ENCODE data around the gene KRTAP13-2. TPM values are rescaled to one million over a fixed set of nuclear protein-coding genes. Genes with fewer than 3 reads are reported as not detected.

The KRTAP13-2 gene
- total RNA-seq, 2 donors from 2014 or later: not detected

GRCh38 chr21:30336596-30336995 is 35.5 kb downstream of the KRTAP13-2 start:
- H3K36me3 Mint-ChIP-seq: no peaks in the 10 kb centered on the region
- ATAC-seq: no peak
- no peaks in the 10 kb centered on the region for H3K9me3 Mint-ChIP-seq
- H3K27ac Mint-ChIP-seq: no peak overlapping the region
- DNase-seq (ENCODE audit: low spot score in 2 of 2): no peak

GRCh38 chr21:30333736-30334135 is 38.3 kb downstream of the KRTAP13-2 start:
- no peak for ATAC-seq
- no peak for DNase-seq (ENCODE audit: low spot score in 2 of 2)
- no peaks in the 10 kb centered on the region for H3K36me3 Mint-ChIP-seq
- no peak overlapping the region for H3K27ac Mint-ChIP-seq
- no peaks in the 10 kb centered on the region for H3K9me3 Mint-ChIP-seq

DNA sequence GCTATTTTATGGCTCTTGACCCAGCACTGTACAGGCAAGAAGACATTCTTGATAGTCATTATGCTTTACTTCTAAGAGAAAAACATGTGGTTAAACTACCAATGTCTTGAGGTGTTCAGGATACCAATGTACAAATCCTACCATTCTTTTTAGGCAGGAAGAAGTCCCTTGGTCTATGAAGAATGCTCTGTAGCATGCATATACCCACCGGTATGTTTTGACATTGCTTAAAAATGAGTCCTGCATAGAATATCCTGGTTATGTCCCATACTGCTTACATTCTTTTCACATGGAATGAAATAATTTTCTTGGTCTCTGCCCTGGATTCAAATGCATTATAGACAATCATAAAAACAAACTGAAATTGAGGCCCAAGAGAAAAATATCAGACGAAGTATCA is 39.4 kb downstream of the KRTAP13-2 start:
- DNase-seq (ENCODE audit: low spot score in 2 of 2) (no peak), ATAC-seq (no peak)
- Mint-ChIP-seq H3K36me3 (no peaks in the 10 kb centered on the region), H3K27ac (no peak overlapping the region), H3K9me3 (no peaks in the 10 kb centered on the region)

- peak in 1 of 2 donors; percentile 64 for ATAC-seq
- H3K27ac Mint-ChIP-seq: no peak overlapping the region
- H3K9me3 Mint-ChIP-seq: no peaks in the 10 kb centered on the region
- DNase-seq (ENCODE audit: low spot score in 2 of 2): no peak
- no peaks in the 10 kb centered on the region for H3K36me3 Mint-ChIP-seq
Observed at GRCh38 chr21:30329203-30329875, 42.7 kb downstream of the KRTAP13-2 start.

DNA sequence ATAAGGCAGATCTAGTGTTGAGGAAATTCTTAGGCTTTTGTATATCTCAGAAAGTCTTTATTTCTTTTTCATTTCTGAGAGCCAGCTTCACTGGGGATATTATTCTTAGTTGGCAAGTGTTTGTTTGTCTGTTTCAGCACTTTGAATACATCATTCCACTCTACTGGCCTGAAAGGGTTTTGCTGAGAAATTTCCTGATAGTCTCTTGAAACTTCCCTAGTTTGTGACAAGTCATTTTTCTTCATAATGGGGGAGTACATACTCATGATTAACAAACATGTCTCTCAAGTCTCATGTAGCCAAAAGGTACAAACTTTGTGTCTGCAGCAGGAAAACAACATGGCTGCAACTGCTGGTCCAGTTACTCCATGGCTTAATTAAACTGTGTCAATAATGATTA is 45.7 kb downstream of the KRTAP13-2 start:
- no peaks in the 10 kb centered on the region for H3K9me3 Mint-ChIP-seq
- no peak overlapping the region for H3K27ac Mint-ChIP-seq
- no peaks in the 10 kb centered on the region for H3K36me3 Mint-ChIP-seq
- ATAC-seq: no peak
- DNase-seq (ENCODE audit: low spot score in 2 of 2): no peak

Other genes with a start within 250 kb of the KRTAP13-2 start
- gene CLDN17, start 205.5 kb downstream of the KRTAP13-2 start, total RNA-seq: not detected
- gene CLDN8, start 156.2 kb downstream of the KRTAP13-2 start, total RNA-seq: not detected
- gene KRTAP24-1, start 89.3 kb downstream of the KRTAP13-2 start, total RNA-seq: not detected
- gene KRTAP25-1, start 82.8 kb downstream of the KRTAP13-2 start, total RNA-seq: not detected
- not detected for gene KRTAP26-1, start 52.0 kb downstream of the KRTAP13-2 start, total RNA-seq
- gene KRTAP27-1, start 34.6 kb downstream of the KRTAP13-2 start, total RNA-seq: not detected
- gene KRTAP23-1, start 23.7 kb downstream of the KRTAP13-2 start, total RNA-seq: not detected
- gene KRTAP13-1, start 23.8 kb upstream of the KRTAP13-2 start, total RNA-seq: not detected
- gene KRTAP13-3, start 53.7 kb upstream of the KRTAP13-2 start, total RNA-seq: not detected
- not detected for gene KRTAP13-4, start 57.9 kb upstream of the KRTAP13-2 start, total RNA-seq
- gene KRTAP15-1, start 68.0 kb upstream of the KRTAP13-2 start, total RNA-seq: not detected
- not detected for gene KRTAP19-1, start 108.1 kb upstream of the KRTAP13-2 start, total RNA-seq
- gene KRTAP19-2, start 115.2 kb upstream of the KRTAP13-2 start, total RNA-seq: not detected
- gene KRTAP19-3, start 119.7 kb upstream of the KRTAP13-2 start, total RNA-seq: not detected
- not detected for gene KRTAP19-4, start 124.9 kb upstream of the KRTAP13-2 start, total RNA-seq
- not detected for gene KRTAP19-5, start 129.9 kb upstream of the KRTAP13-2 start, total RNA-seq
- not detected for gene KRTAP19-6, start 169.6 kb upstream of the KRTAP13-2 start, total RNA-seq
- not detected for gene KRTAP19-7, start 189.0 kb upstream of the KRTAP13-2 start, total RNA-seq
- not detected for gene KRTAP22-2, start 218.1 kb upstream of the KRTAP13-2 start, total RNA-seq
- gene KRTAP6-3, start 220.2 kb upstream of the KRTAP13-2 start, total RNA-seq: not detected
- not detected for gene KRTAP6-2, start 226.6 kb upstream of the KRTAP13-2 start, total RNA-seq
- not detected for gene KRTAP22-1, start 228.8 kb upstream of the KRTAP13-2 start, total RNA-seq
- gene KRTAP6-1, start 241.7 kb upstream of the KRTAP13-2 start, total RNA-seq: not detected
- not detected for gene KRTAP20-1, start 244.2 kb upstream of the KRTAP13-2 start, total RNA-seq
- not detected for gene KRTAP20-4, start 248.4 kb upstream of the KRTAP13-2 start, total RNA-seq

Data from activated naive CD4-positive, alpha-beta T cell treated with anti-CD3 and anti-CD28 coated beads, Interleukin-2, amount 50 U/mL, for 72 hours (primary cell).